ENCODE data around the gene RIPOR3.
"Not testable (repeated sequence)": the region's sequence is repeated elsewhere in the genome, so short reads cannot be mapped to it uniquely, and the experiment has no call there.

The RIPOR3 gene

DNA sequence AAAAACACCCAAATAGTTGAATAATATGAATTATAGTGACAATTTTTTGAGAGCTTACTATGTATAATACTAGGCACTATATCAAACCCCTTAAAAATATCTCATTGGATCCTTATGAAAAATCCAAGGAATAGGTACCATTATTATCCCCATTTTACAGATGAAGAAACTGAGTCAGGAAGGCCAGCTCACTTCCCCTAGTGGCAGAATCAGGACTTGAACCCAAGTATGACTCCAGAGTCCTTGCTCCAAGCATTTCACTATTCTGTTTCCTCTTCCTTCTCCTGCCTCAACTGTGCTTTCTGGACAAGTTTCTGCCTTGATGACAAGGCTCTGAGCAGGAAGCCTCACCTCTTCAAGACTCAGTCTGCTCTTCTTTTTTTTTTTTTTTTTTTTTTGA is 29.2 kb upstream of the RIPOR3 start:
- Histone ChIP-seq H3K36me3 (ENCODE audit: insufficient read depth, low read length) (no peaks in the 10 kb centered on the region), H3K4me3 (ENCODE audit: low read depth in 1 of 2, low read length in 2 of 2) (no peak overlapping the region), H3K9ac (ENCODE audit: low read length) (no peak overlapping the region), H3K9me3 (ENCODE audit: low read length) (no peaks in the 10 kb centered on the region), H3K27ac (ENCODE audit: low read depth, low read length) (no peak overlapping the region), H3K4me1 (ENCODE audit: insufficient read depth, low read length) (peaks cover 6% of the 10 kb centered on the region), H3K27me3 (ENCODE audit: control insufficient read depth in 1 of 2, insufficient read depth in 2 of 2, low read length in 2 of 2) (no peaks in the 10 kb centered on the region)

DNA sequence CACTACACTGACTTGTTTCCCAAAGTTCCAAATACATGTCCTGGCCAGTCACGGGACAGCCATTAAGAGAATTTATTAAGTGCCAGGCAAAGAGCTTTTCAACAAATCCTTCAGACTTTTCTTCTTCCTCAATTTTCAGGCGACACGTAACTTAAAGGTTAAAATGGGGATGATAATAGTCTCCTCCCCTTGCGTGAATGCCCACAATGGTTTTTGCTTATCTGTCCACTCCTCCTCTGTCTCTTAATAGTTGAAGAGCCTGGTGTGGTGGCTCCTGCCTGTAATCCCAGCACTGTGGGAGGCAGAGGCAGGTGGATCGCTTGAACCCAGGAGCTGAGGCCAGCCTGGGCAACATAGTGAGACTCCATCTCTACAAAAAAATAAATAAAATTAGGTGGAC is 28.7 kb upstream of the RIPOR3 start:
- peaks cover 1% of the 10 kb centered on the region for H3K4me1 ChIP-seq (ENCODE audit: insufficient read depth, low read length)
- no peaks in the 10 kb centered on the region for H3K36me3 ChIP-seq (ENCODE audit: insufficient read depth, low read length)
- H3K4me3 ChIP-seq (ENCODE audit: low read depth in 1 of 2, low read length in 2 of 2), result no peak overlapping the region
- no peaks in the 10 kb centered on the region for H3K9me3 ChIP-seq (ENCODE audit: low read length)
- H3K27ac ChIP-seq (ENCODE audit: low read depth, low read length), result no peak overlapping the region
- H3K27me3 ChIP-seq (ENCODE audit: control insufficient read depth in 1 of 2, insufficient read depth in 2 of 2, low read length in 2 of 2), result no peaks in the 10 kb centered on the region
- H3K9ac ChIP-seq (ENCODE audit: low read length), result no peak overlapping the region

GRCh38 chr20:50719328-50719727 is 28.0 kb upstream of the RIPOR3 start:
- no peaks in the 10 kb centered on the region for H3K27me3 ChIP-seq (ENCODE audit: control insufficient read depth in 1 of 2, insufficient read depth in 2 of 2, low read length in 2 of 2)
- no peaks in the 10 kb centered on the region for H3K36me3 ChIP-seq (ENCODE audit: insufficient read depth, low read length)
- H3K9ac ChIP-seq (ENCODE audit: low read length), result no peak overlapping the region
- H3K27ac ChIP-seq (ENCODE audit: low read depth, low read length), result no peak overlapping the region
- H3K4me3 ChIP-seq (ENCODE audit: low read depth in 1 of 2, low read length in 2 of 2), result no peak overlapping the region
- no peaks in the 10 kb centered on the region for H3K9me3 ChIP-seq (ENCODE audit: low read length)
- H3K4me1 ChIP-seq (ENCODE audit: insufficient read depth, low read length), result no peaks in the 10 kb centered on the region

DNA sequence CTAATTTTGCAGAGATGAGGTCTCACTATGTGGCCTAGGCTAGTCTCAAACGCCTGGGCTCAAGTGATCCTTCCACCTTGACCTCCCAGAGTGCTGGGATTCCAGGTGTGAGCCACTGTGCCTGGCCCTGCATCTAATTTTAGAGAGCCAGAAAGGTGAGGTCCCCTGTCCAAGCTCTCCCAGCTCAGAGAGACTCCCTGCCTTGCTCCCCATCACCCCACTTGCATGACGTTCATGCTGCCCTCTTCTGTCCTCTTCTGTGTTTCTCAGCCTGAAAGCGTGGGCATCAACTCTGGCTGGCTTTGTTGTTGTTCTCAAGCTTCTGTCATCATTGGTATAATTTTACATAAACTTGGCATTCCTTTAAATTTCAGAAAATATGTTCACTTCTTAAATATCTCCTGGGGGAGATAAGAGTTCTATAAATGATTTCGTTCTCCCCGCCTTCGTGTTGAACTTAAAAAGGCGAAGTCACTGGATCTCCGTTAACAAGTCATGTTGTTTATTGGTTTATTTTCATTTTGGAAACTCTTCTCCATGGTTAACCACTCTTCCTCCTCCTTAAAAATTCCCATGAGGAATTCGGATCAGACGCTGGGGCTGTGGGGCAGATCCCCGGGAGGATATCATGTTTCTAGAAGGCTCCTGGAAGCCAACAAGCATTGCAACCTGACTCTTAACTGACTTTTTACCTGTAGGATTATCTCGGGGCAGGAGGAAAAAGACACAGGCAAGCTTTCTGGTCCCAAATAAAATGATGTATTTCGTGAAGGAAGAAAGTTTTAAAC is 26.8 kb upstream of the RIPOR3 start:
- no peaks in the 10 kb centered on the region for H3K27me3 ChIP-seq (ENCODE audit: control insufficient read depth in 1 of 2, insufficient read depth in 2 of 2, low read length in 2 of 2)
- H3K9ac ChIP-seq (ENCODE audit: low read length), result no peak overlapping the region
- H3K9me3 ChIP-seq (ENCODE audit: low read length), result no peaks in the 10 kb centered on the region
- no peak overlapping the region for H3K27ac ChIP-seq (ENCODE audit: low read depth, low read length)
- no peaks in the 10 kb centered on the region for H3K36me3 ChIP-seq (ENCODE audit: insufficient read depth, low read length)
- H3K4me3 ChIP-seq (ENCODE audit: low read depth in 1 of 2, low read length in 2 of 2), result no peak overlapping the region
- no peaks in the 10 kb centered on the region for H3K4me1 ChIP-seq (ENCODE audit: insufficient read depth, low read length)

DNA sequence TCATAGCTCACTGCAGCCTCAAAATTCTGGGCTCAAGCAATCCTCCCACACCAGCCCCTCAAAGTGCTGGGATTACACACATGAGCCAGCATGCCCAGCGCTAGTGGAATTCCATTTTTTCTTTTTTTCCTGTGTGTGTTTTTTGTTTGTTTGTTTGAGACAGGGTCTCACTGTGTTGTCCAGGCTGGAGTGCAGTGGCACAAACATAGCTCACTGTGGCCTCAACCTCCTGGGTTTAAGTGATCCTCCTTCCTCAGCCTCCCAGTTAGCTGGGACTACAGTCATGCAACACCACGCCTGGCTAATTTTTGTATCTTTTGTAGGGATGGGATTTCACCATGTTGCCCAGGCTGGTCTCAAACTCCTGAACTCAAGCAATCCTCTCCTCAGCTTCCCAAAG is 26.0 kb upstream of the RIPOR3 start:
- Histone ChIP-seq H3K4me1 (ENCODE audit: insufficient read depth, low read length) (no peaks in the 10 kb centered on the region), H3K27ac (ENCODE audit: low read depth, low read length) (no peak overlapping the region), H3K4me3 (ENCODE audit: low read depth in 1 of 2, low read length in 2 of 2) (no peak overlapping the region), H3K9me3 (ENCODE audit: low read length) (no peaks in the 10 kb centered on the region), H3K9ac (ENCODE audit: low read length) (no peak overlapping the region), H3K36me3 (ENCODE audit: insufficient read depth, low read length) (no peaks in the 10 kb centered on the region), H3K27me3 (ENCODE audit: control insufficient read depth in 1 of 2, insufficient read depth in 2 of 2, low read length in 2 of 2) (no peaks in the 10 kb centered on the region)

- H3K36me3 ChIP-seq (ENCODE audit: insufficient read depth, low read length), result no peaks in the 10 kb centered on the region
Observed at GRCh38 chr20:50716518-50716917, 25.2 kb upstream of the RIPOR3 start.

DNA sequence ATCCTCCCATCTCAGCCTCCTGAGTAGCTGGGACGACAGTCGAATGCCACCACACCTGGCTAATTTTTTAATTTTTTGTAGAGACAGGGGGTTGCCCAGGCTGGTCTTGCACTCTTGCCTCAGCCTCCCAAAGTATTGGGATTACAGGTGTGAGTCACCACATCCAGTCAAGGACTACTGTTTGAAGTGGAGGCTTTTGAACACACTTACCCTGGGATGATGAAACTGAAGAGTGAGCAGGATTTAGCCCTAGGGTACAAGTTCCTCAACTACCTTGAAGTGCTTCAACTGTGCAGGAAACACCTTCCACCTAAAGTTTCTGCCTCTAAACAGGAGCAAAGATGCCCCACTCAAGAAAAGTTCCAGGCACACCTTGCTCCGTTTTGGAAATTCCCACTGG is 24.4 kb upstream of the RIPOR3 start:
- Histone ChIP-seq H3K9ac (ENCODE audit: low read length) (no peak overlapping the region), H3K4me1 (ENCODE audit: insufficient read depth, low read length) (no peaks in the 10 kb centered on the region), H3K4me3 (ENCODE audit: low read depth in 1 of 2, low read length in 2 of 2) (no peak overlapping the region), H3K36me3 (ENCODE audit: insufficient read depth, low read length) (no peaks in the 10 kb centered on the region), H3K27ac (ENCODE audit: low read depth, low read length) (no peak overlapping the region), H3K27me3 (ENCODE audit: control insufficient read depth in 1 of 2, insufficient read depth in 2 of 2, low read length in 2 of 2) (no peaks in the 10 kb centered on the region), H3K9me3 (ENCODE audit: low read length) (no peaks in the 10 kb centered on the region)

More at GRCh38 chr20:50716518-50716917, 25.2 kb upstream of the RIPOR3 start:
- no peaks in the 10 kb centered on the region for H3K9me3 ChIP-seq (ENCODE audit: low read length)
- H3K27me3 ChIP-seq (ENCODE audit: control insufficient read depth in 1 of 2, insufficient read depth in 2 of 2, low read length in 2 of 2), result no peaks in the 10 kb centered on the region
- H3K9ac ChIP-seq (ENCODE audit: low read length), result no peak overlapping the region
- no peaks in the 10 kb centered on the region for H3K4me1 ChIP-seq (ENCODE audit: insufficient read depth, low read length)
- no peak overlapping the region for H3K4me3 ChIP-seq (ENCODE audit: low read depth in 1 of 2, low read length in 2 of 2)
- no peak overlapping the region for H3K27ac ChIP-seq (ENCODE audit: low read depth, low read length)

- not testable (repeated sequence) for H3K4me3 ChIP-seq (ENCODE audit: low read depth in 1 of 2, low read length in 2 of 2); H3K4me1 ChIP-seq (ENCODE audit: insufficient read depth, low read length); H3K27me3 ChIP-seq (ENCODE audit: control insufficient read depth in 1 of 2, insufficient read depth in 2 of 2, low read length in 2 of 2); H3K27ac ChIP-seq (ENCODE audit: low read depth, low read length); H3K9ac ChIP-seq (ENCODE audit: low read length); H3K9me3 ChIP-seq (ENCODE audit: low read length); H3K36me3 ChIP-seq (ENCODE audit: insufficient read depth, low read length)
Observed at GRCh38 chr20:50714426-50714825, 23.1 kb upstream of the RIPOR3 start.

- no peaks in the 10 kb centered on the region for H3K36me3 ChIP-seq (ENCODE audit: insufficient read depth, low read length)
- H3K9ac ChIP-seq (ENCODE audit: low read length), result no peak overlapping the region
- no peak overlapping the region for H3K27ac ChIP-seq (ENCODE audit: low read depth, low read length)
- no peak overlapping the region for H3K4me3 ChIP-seq (ENCODE audit: low read depth in 1 of 2, low read length in 2 of 2)
- no peaks in the 10 kb centered on the region for H3K9me3 ChIP-seq (ENCODE audit: low read length)
- H3K4me1 ChIP-seq (ENCODE audit: insufficient read depth, low read length), result no peaks in the 10 kb centered on the region
- H3K27me3 ChIP-seq (ENCODE audit: control insufficient read depth in 1 of 2, insufficient read depth in 2 of 2, low read length in 2 of 2), result no peaks in the 10 kb centered on the region
Observed at GRCh38 chr20:50713657-50714101, 22.3 kb upstream of the RIPOR3 start.

DNA sequence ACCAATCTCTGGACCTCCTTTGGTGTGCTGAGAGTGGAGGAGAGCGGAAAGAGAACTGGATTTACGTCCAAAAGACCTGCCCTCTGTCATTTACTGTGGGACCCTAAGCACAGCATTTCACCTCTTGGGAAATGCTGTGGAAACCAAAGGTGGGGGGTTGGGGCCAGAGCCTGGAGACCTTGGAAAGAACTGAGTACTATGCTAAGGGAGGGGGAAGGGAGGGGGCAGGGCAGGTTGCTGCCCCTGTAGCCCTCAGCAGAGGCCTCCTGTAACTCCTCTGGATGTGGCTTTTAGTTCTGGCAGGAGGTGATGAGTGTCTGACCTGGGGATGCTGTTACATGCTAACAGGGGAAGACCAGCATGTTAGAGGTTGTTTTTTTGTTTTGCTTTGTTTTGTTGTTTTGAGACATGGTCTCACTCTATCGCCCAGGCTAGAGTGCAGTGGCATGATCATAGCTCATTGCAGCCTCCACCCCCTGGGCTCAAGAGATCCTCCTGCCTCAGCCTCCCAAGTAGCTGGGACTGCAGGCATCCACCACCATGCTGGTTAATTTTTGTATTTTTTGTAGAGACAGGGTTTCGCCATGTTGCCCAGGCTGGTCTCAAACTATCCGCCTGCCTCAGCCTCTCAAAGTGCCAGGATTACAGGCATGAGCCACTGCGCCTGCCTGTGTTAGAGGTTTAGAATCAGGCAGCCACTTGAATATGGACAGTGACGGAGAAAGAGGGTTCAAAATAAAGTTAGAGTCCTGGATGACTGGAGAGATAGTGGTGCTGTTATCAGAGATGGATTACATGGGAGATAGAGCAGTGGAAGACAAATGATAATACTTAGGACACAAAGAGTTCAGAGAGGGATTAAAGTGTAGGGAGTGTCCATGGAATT is 21.7 kb upstream of the RIPOR3 start:
- H3K27ac ChIP-seq (ENCODE audit: low read depth, low read length), result no peak overlapping the region
- H3K4me3 ChIP-seq (ENCODE audit: low read depth in 1 of 2, low read length in 2 of 2), result no peak overlapping the region
- H3K36me3 ChIP-seq (ENCODE audit: insufficient read depth, low read length), result no peaks in the 10 kb centered on the region
- H3K9me3 ChIP-seq (ENCODE audit: low read length), result no peaks in the 10 kb centered on the region
- H3K4me1 ChIP-seq (ENCODE audit: insufficient read depth, low read length), result no peaks in the 10 kb centered on the region
- H3K9ac ChIP-seq (ENCODE audit: low read length), result no peak overlapping the region
- H3K27me3 ChIP-seq (ENCODE audit: control insufficient read depth in 1 of 2, insufficient read depth in 2 of 2, low read length in 2 of 2), result no peaks in the 10 kb centered on the region

DNA sequence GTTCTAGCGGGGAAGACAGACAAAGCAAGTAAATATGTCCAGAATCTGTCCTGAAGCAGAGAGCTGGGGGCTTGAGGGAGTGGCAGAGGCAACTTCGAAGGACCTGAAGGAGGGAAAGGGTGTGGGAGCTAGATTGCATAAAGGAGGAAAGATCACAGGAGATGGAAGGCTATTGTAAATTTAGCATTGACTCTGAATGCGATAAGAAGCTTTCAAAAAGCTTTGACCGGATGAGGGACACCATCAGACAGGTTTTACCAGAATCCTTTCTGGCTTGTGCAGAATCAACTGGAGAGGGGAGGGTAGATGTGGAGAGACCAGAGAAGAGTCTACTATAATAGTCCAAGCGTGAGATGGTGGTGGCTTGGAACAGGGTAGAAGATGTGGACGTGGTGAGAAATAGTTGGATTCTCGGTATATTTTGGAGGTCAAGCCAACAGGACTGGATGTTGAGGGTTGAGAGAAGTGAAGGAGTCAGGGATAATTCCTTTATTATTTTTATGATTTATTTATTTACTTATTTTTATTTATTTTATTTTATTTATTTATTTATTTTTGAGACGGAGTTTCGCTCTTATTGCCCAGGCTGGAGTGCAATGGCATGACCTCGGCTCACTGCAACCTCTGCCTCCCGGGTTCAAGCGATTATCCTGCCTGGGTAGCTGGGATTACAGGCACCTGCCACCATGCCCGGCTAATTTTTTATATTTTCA is 19.9 kb upstream of the RIPOR3 start:
- Histone ChIP-seq H3K36me3 (ENCODE audit: insufficient read depth, low read length) (no peaks in the 10 kb centered on the region), H3K9me3 (ENCODE audit: low read length) (no peaks in the 10 kb centered on the region), H3K27ac (ENCODE audit: low read depth, low read length) (no peak overlapping the region), H3K4me1 (ENCODE audit: insufficient read depth, low read length) (no peaks in the 10 kb centered on the region), H3K4me3 (ENCODE audit: low read depth in 1 of 2, low read length in 2 of 2) (no peak overlapping the region), H3K27me3 (ENCODE audit: control insufficient read depth in 1 of 2, insufficient read depth in 2 of 2, low read length in 2 of 2) (no peaks in the 10 kb centered on the region), H3K9ac (ENCODE audit: low read length) (no peak overlapping the region)
